Trophoblast cell (in vitro differentiated cells and primary cell): ENCODE results near the gene MCF2L.
"Not testable (repeated sequence)": the region's sequence is repeated elsewhere in the genome, so short reads cannot be mapped to it uniquely, and the experiment has no call there.

ENCODE experiments used
- DNase-seq, 2 donors: peaks; one replicate each; pipeline ENCODE4 v3.0.0-alpha.2; 2016
- H2AFZ ChIP-seq: 2 replicates; pipeline ENCODE4 v1.6.1; 2013; ENCODE audit warnings: low read length, moderate library complexity, mild to moderate bottlenecking; ENCODE audit not compliant: insufficient read depth, poor library complexity
- H2AK5ac ChIP-seq: 2 replicates; pipeline ENCODE4 v1.6.1; 2013; ENCODE audit warnings: mild to moderate bottlenecking, low read length
- H2BK120ac ChIP-seq: 2 replicates; pipeline ENCODE4 v1.6.1; 2013; ENCODE audit warnings: low read length, mild to moderate bottlenecking, moderate library complexity; ENCODE audit not compliant: insufficient read depth, poor library complexity
- H2BK12ac ChIP-seq: 2 replicates; pipeline ENCODE4 v1.6.1; 2013; ENCODE audit warnings: mild to moderate bottlenecking, low read length, moderate library complexity
- H2BK5ac ChIP-seq: 2 replicates; pipeline ENCODE4 v1.6.1; 2013; ENCODE audit warnings: low read length, low read depth, moderate library complexity, mild to moderate bottlenecking; ENCODE audit not compliant: poor library complexity
- H3K14ac ChIP-seq: 2 replicates; pipeline ENCODE4 v1.6.1; 2013; ENCODE audit warnings: mild to moderate bottlenecking, low read length
- H3K18ac ChIP-seq: 2 replicates; pipeline ENCODE4 v1.6.1; 2013; ENCODE audit warnings: mild to moderate bottlenecking, low read length
- H3K23ac ChIP-seq: 2 replicates; pipeline ENCODE4 v1.6.1; 2013; ENCODE audit warnings: low read length
- H3K27ac ChIP-seq: 2 replicates; pipeline ENCODE4 v1.5.1; 2013; ENCODE audit warnings: low read depth, mild to moderate bottlenecking, inconsistent platforms, low read length, moderate library complexity
- H3K27me3 ChIP-seq: 2 replicates; pipeline ENCODE4 v1.6.1; 2013; ENCODE audit warnings: inconsistent platforms, mild to moderate bottlenecking, low read length, moderate library complexity; ENCODE audit not compliant: insufficient read depth
- H3K36me3 ChIP-seq, 2 experiments: 1 replicate in 1 of 2; 2 replicates in 1 of 2; pipeline ENCODE4 v1.6.1; 2013; ENCODE audit warnings: low read length in 2 of 2, mild to moderate bottlenecking in 2 of 2, moderate library complexity in 1 of 2; ENCODE audit not compliant: insufficient read depth in 2 of 2, control insufficient read depth in 1 of 2
- H3K4ac ChIP-seq: 2 replicates; pipeline ENCODE4 v1.6.1; 2013; ENCODE audit warnings: low read depth, mild to moderate bottlenecking, low read length, moderate library complexity
- H3K4me1 ChIP-seq, 2 experiments: 1 replicate in 1 of 2; 2 replicates in 1 of 2; pipeline ENCODE4 v1.6.1; 2013; ENCODE audit warnings: low read length in 2 of 2, mild to moderate bottlenecking in 2 of 2, moderate library complexity in 1 of 2; ENCODE audit not compliant: insufficient read depth in 2 of 2, control insufficient read depth in 1 of 2
- H3K4me2 ChIP-seq: 2 replicates; pipeline ENCODE4 v1.6.1; 2013; ENCODE audit warnings: inconsistent platforms, mild to moderate bottlenecking, low read length, moderate library complexity
- H3K4me3 ChIP-seq: 2 replicates; pipeline ENCODE4 v1.5.1; 2013; ENCODE audit warnings: mild to moderate bottlenecking, low read depth, low read length, inconsistent platforms
- H3K79me1 ChIP-seq: one replicate; pipeline ENCODE4 v1.6.1; 2013; ENCODE audit warnings: low read length
- H3K79me2 ChIP-seq: 2 replicates; pipeline ENCODE4 v1.6.1; 2013; ENCODE audit warnings: low read length, mild to moderate bottlenecking; ENCODE audit not compliant: control insufficient read depth, insufficient read depth, poor library complexity
- H3K9ac ChIP-seq: 2 replicates; pipeline ENCODE4 v1.6.1; 2013; ENCODE audit warnings: mild to moderate bottlenecking, low read length
- H3K9me3 ChIP-seq: 2 replicates; pipeline ENCODE4 v1.6.1; 2013; ENCODE audit warnings: low read depth, mild to moderate bottlenecking, control low read depth, inconsistent platforms, low read length; ENCODE audit not compliant: insufficient read depth
- H4K12ac ChIP-seq: 2 replicates; pipeline ENCODE4 v1.6.1; 2013; ENCODE audit warnings: low read depth, mild to moderate bottlenecking, low read length, moderate library complexity
- H4K8ac ChIP-seq: 2 replicates; pipeline ENCODE4 v1.6.1; 2013; ENCODE audit warnings: low read depth, mild to moderate bottlenecking, low read length, moderate library complexity
- H4K91ac ChIP-seq: one replicate; pipeline ENCODE4 v1.6.1; 2013; ENCODE audit warnings: low read depth, mild to moderate bottlenecking, low read length, moderate library complexity
- WGBS: extraction: QIAGEN DNeasy Blood & Tissue Kit; methylation state at CpG from one replicate; pipeline ENCODE4 v1.1.7; 2013; ENCODE audit warnings: missing lambda C conversion rate; ENCODE audit not compliant: insufficient read length, insufficient coverage; ENCODE audit errors: extremely low coverage; 5-methylcytosine and 5-hydroxymethylcytosine counted together

Gene MCF2L

GRCh38 chr13:113110048-113110851 lies 141.2 kb downstream of the MCF2L start:
- H4K91ac ChIP-seq = no peak overlapping the region
- peaks cover 23% of the 10 kb centered on the region for H3K9me3 ChIP-seq
- no peak overlapping the region for H4K8ac ChIP-seq
- H3K27me3 ChIP-seq = peaks cover 15% of the 10 kb centered on the region
- H3K14ac ChIP-seq = no peak overlapping the region
- no peak overlapping the region for H3K27ac ChIP-seq
- no peak overlapping the region for H3K23ac ChIP-seq
- H3K79me2 ChIP-seq = no peaks in the 10 kb centered on the region
- no peak overlapping the region for H3K18ac ChIP-seq
- no peak overlapping the region for H4K12ac ChIP-seq
- H3K9ac ChIP-seq = no peak overlapping the region
- peak overlapping the region; percentile 58 for H3K4me3 ChIP-seq
- H3K4me2 ChIP-seq = peak overlapping the region; percentile 45
- no peak overlapping the region for H2BK12ac ChIP-seq
- DNase-seq = no peak
- H3K4me1 ChIP-seq = no peaks in the 10 kb centered on the region
- no peaks in the 10 kb centered on the region for H3K36me3 ChIP-seq
- no peak overlapping the region for H2BK5ac ChIP-seq
- H2AFZ ChIP-seq = no peak overlapping the region
- H2AK5ac ChIP-seq = no peak overlapping the region
- no peak overlapping the region for H3K4ac ChIP-seq
- no CpG with 5 or more reads among the region's 99 CpGs for WGBS
- no peaks in the 10 kb centered on the region for H3K79me1 ChIP-seq
- no peak overlapping the region for H2BK120ac ChIP-seq

GRCh38 chr13:113110852-113111315 lies 141.9 kb downstream of the MCF2L start:
- H3K4me3 ChIP-seq = no peak overlapping the region
- no peak overlapping the region for H3K14ac ChIP-seq
- H2BK120ac ChIP-seq = no peak overlapping the region
- H4K12ac ChIP-seq = no peak overlapping the region
- no peak overlapping the region for H2BK12ac ChIP-seq
- no peak overlapping the region for H2BK5ac ChIP-seq
- H3K79me1 ChIP-seq = no peaks in the 10 kb centered on the region
- DNase-seq = no peak
- H3K36me3 ChIP-seq = no peaks in the 10 kb centered on the region
- H3K79me2 ChIP-seq = no peaks in the 10 kb centered on the region
- H3K9ac ChIP-seq = no peak overlapping the region
- no peak overlapping the region for H3K18ac ChIP-seq
- H3K4me1 ChIP-seq = no peaks in the 10 kb centered on the region
- H2AFZ ChIP-seq = no peak overlapping the region
- H3K4me2 ChIP-seq = no peak overlapping the region
- no peak overlapping the region for H4K8ac ChIP-seq
- H3K4ac ChIP-seq = no peak overlapping the region
- no peak overlapping the region for H3K23ac ChIP-seq
- H3K9me3 ChIP-seq = peaks cover 26% of the 10 kb centered on the region
- no peak overlapping the region for H4K91ac ChIP-seq
- no CpG with 5 or more reads among the region's 49 CpGs for WGBS
- no peak overlapping the region for H2AK5ac ChIP-seq
- no peak overlapping the region for H3K27ac ChIP-seq
- peaks cover 15% of the 10 kb centered on the region for H3K27me3 ChIP-seq

GRCh38 chr13:113111821-113112220 lies 142.8 kb downstream of the MCF2L start:
- H2BK120ac ChIP-seq, H2BK12ac ChIP-seq, DNase-seq, H2AFZ ChIP-seq, H3K4me2 ChIP-seq, H4K12ac ChIP-seq, H2BK5ac ChIP-seq, H2AK5ac ChIP-seq, H3K79me2 ChIP-seq, H3K36me3 ChIP-seq, H4K8ac ChIP-seq, H3K18ac ChIP-seq, H4K91ac ChIP-seq, H3K9ac ChIP-seq, H3K4me3 ChIP-seq, H3K23ac ChIP-seq, H3K27ac ChIP-seq, H3K14ac ChIP-seq, H3K4me1 ChIP-seq, H3K79me1 ChIP-seq, H3K4ac ChIP-seq: not testable (repeated sequence)
- WGBS = no CpG with 5 or more reads among the region's 5 CpGs
- Histone ChIP-seq H3K27me3 (peaks cover 15% of the 10 kb centered on the region), H3K9me3 (peaks cover 26% of the 10 kb centered on the region)

- not testable (repeated sequence) for H3K14ac ChIP-seq, H3K23ac ChIP-seq, H4K91ac ChIP-seq, H3K4me2 ChIP-seq, H3K79me2 ChIP-seq, H2AFZ ChIP-seq, H3K4me1 ChIP-seq, H3K4me3 ChIP-seq, H4K12ac ChIP-seq, H3K27ac ChIP-seq, H3K18ac ChIP-seq, H2AK5ac ChIP-seq, H3K79me1 ChIP-seq, H2BK12ac ChIP-seq, H2BK5ac ChIP-seq, H3K36me3 ChIP-seq, H3K9ac ChIP-seq, H4K8ac ChIP-seq, H2BK120ac ChIP-seq, H3K4ac ChIP-seq, DNase-seq
- peaks cover 26% of the 10 kb centered on the region for H3K9me3 ChIP-seq
- WGBS = no CpG with 5 or more reads among the region's 1 CpG
- H3K27me3 ChIP-seq = peaks cover 15% of the 10 kb centered on the region
These were observed 143.5 kb downstream of the MCF2L start for GRCh38 chr13:113112475-113112874.
